Fibroblast of lung (primary cell): ENCODE data around the gene CBY3. TPM values are rescaled to one million over a fixed set of nuclear protein-coding genes. Genes with fewer than 3 reads are reported as not detected.
"Not testable (repeated sequence)": the region's sequence is repeated elsewhere in the genome, so short reads cannot be mapped to it uniquely, and the experiment has no call there.

Experiments
- DNase-seq, 2 donors: peaks; one replicate each; pipeline versions ENCODE4 v3.0.0 to v3.0.0-alpha.2; 2010; ENCODE audit warnings: low read depth in 2 of 2
- H2AFZ ChIP-seq: 2 replicates; pipeline ENCODE4 v1.5.1; 2012; ENCODE audit warnings: low read length, control low read depth, inconsistent platforms
- H3K27ac ChIP-seq: 2 replicates; pipeline ENCODE4 v1.5.1; 2011; ENCODE audit warnings: low read length, control low read depth; ENCODE audit not compliant: insufficient read depth
- H3K27me3 ChIP-seq: 2 replicates; pipeline ENCODE4 v1.5.1; 2011; ENCODE audit warnings: mild to moderate bottlenecking, low read length; ENCODE audit not compliant: control insufficient read depth, insufficient read depth
- H3K36me3 ChIP-seq: 2 replicates; pipeline ENCODE4 v1.5.1; 2011; ENCODE audit warnings: low read length; ENCODE audit not compliant: control insufficient read depth, insufficient read depth
- H3K4me1 ChIP-seq: 2 replicates; pipeline ENCODE4 v1.5.1; 2011; ENCODE audit warnings: low read length; ENCODE audit not compliant: control insufficient read depth, insufficient read depth; ENCODE audit errors: extremely low read depth
- H3K4me2 ChIP-seq: 2 replicates; pipeline ENCODE4 v1.5.1; 2011; ENCODE audit warnings: low read length, control low read depth; ENCODE audit not compliant: insufficient read depth; ENCODE audit errors: extremely low read depth
- H3K4me3 ChIP-seq, 4 experiments: fragments of 200-600 bp in 1 of 4; sonication (generic) in 1 of 4; replicated peaks in 1 of 4; 2 replicates each; pipeline ENCODE4 v1.5.1; 2011 to 2016; ENCODE audit warnings: low read length in 4 of 4, low read depth in 3 of 4, mild to moderate bottlenecking in 3 of 4, control low read depth in 2 of 4, inconsistent platforms in 1 of 4, mixed read lengths in 1 of 4; ENCODE audit not compliant: insufficient read depth in 1 of 4; ENCODE audit errors: control extremely low read depth in 1 of 4
- H3K79me2 ChIP-seq: 2 replicates; pipeline ENCODE4 v1.5.1; 2012; ENCODE audit warnings: mild to moderate bottlenecking, low read length, inconsistent platforms; ENCODE audit not compliant: control insufficient read depth, insufficient read depth
- H3K9ac ChIP-seq: 2 replicates; pipeline ENCODE4 v1.5.1; 2011; ENCODE audit warnings: mild to moderate bottlenecking, low read length, control low read depth; ENCODE audit not compliant: insufficient read depth
- H3K9me3 ChIP-seq: 2 replicates; pipeline ENCODE4 v1.5.1; 2012; ENCODE audit warnings: low read depth, low read length; ENCODE audit not compliant: control insufficient read depth, insufficient read depth
- H4K20me1 ChIP-seq: 2 replicates; pipeline ENCODE4 v1.5.1; 2011; ENCODE audit warnings: low read length; ENCODE audit not compliant: control insufficient read depth, insufficient read depth; ENCODE audit errors: extremely low read depth
- EZH2 ChIP-seq: IDR thresholded peaks from 2 replicates; pipeline ENCODE4 v1.5.1; 2012; ENCODE audit warnings: low read length, control low read depth, mild to moderate bottlenecking; ENCODE audit errors: missing control alignments
- polyA plus RNA-seq, 2 donors: library from polyadenylated mRNA; depleted of rRNA in 1 of 2; stranded (reverse) in 1 of 2; unstranded in 1 of 2; fragments of >200 nt; gene quantifications; 2 replicates each; pipeline ENCODE4 v1.2.1, GENCODE V29; 2011 to 2012; ENCODE audit warnings: missing spikeins in 1 of 2
- total RNA-seq: library from RNA; depleted of rRNA; stranded (reverse); fragments of >200 nt; gene quantifications from 2 replicates; pipeline ENCODE4 v1.2.1, GENCODE V29; 2014
- TF ChIP-seq, protein P1 (sequence below), 2 donors: IDR thresholded peaks in 1 of 2; conservative IDR thresholded peaks in 1 of 2; 1 replicate in 1 of 2; 2 replicates in 1 of 2; pipeline ENCODE4 v1.5.1; 2011 to 2012; ENCODE audit warnings: low read length in 2 of 2, control low read depth in 1 of 2, inconsistent platforms in 1 of 2, low read depth in 1 of 2, mild to moderate bottlenecking in 1 of 2

Gene CBY3
- total and polyA plus RNA-seq, 2 donors (not counting 1 experiment from before 2014, with no cell fraction given), result not detected

GRCh38 chr5:179668391-179668790 is 12.4 kb downstream of the CBY3 start:
- no peak overlapping the region for H3K4me3 ChIP-seq
- no peaks in the 10 kb centered on the region for H4K20me1 ChIP-seq
- DNase-seq, result peak; percentile 15 to 52
- H3K4me1 ChIP-seq, result no peaks in the 10 kb centered on the region
- no peak overlapping the region for H3K27ac ChIP-seq
- no peak overlapping the region for H3K4me2 ChIP-seq
- H2AFZ ChIP-seq, result no peak overlapping the region
- no peaks in the 10 kb centered on the region for H3K79me2 ChIP-seq
- H3K9me3 ChIP-seq, result no peaks in the 10 kb centered on the region
- no peaks in the 10 kb centered on the region for H3K27me3 ChIP-seq
- TF ChIP-seq, protein P1, sequence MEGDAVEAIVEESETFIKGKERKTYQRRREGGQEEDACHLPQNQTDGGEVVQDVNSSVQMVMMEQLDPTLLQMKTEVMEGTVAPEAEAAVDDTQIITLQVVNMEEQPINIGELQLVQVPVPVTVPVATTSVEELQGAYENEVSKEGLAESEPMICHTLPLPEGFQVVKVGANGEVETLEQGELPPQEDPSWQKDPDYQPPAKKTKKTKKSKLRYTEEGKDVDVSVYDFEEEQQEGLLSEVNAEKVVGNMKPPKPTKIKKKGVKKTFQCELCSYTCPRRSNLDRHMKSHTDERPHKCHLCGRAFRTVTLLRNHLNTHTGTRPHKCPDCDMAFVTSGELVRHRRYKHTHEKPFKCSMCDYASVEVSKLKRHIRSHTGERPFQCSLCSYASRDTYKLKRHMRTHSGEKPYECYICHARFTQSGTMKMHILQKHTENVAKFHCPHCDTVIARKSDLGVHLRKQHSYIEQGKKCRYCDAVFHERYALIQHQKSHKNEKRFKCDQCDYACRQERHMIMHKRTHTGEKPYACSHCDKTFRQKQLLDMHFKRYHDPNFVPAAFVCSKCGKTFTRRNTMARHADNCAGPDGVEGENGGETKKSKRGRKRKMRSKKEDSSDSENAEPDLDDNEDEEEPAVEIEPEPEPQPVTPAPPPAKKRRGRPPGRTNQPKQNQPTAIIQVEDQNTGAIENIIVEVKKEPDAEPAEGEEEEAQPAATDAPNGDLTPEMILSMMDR (conservative IDR thresholded peaks at IDR 0.05 in 1 of 2, IDR thresholded peaks at IDR 0.05 in 1 of 2; ENCODE audit: low read depth in 1 of 2, low read length in 2 of 2), result peak; percentile 81 to 86
- TF ChIP-seq EZH2, result no peak
- H3K36me3 ChIP-seq, result no peaks in the 10 kb centered on the region
- no peak overlapping the region for H3K9ac ChIP-seq

DNA sequence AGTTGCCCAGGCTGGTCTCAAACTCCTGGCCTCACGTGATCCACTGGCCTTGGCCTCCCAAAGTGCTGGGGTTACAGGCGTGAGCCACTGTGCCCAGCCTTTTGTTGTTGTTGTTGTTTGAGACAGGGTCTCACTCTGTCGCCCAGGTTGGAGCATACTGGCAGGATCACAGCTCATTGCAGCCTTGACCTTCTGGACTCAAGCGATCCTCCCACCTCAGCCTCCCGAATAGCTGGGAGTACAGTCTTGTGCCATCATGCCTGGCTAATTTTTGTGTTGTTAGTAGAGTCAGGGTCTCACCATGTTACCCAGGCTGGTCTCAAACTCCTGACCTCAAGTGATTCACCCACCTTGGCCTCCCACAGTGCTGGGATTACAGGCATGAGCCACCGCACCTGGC is 19.2 kb downstream of the CBY3 start:
- H3K27me3 ChIP-seq, H3K4me2 ChIP-seq, H3K9ac ChIP-seq, H3K4me3 ChIP-seq, H2AFZ ChIP-seq, H3K79me2 ChIP-seq, H3K4me1 ChIP-seq, H4K20me1 ChIP-seq, H3K36me3 ChIP-seq, H3K9me3 ChIP-seq, DNase-seq, H3K27ac ChIP-seq: not testable (repeated sequence)

DNA sequence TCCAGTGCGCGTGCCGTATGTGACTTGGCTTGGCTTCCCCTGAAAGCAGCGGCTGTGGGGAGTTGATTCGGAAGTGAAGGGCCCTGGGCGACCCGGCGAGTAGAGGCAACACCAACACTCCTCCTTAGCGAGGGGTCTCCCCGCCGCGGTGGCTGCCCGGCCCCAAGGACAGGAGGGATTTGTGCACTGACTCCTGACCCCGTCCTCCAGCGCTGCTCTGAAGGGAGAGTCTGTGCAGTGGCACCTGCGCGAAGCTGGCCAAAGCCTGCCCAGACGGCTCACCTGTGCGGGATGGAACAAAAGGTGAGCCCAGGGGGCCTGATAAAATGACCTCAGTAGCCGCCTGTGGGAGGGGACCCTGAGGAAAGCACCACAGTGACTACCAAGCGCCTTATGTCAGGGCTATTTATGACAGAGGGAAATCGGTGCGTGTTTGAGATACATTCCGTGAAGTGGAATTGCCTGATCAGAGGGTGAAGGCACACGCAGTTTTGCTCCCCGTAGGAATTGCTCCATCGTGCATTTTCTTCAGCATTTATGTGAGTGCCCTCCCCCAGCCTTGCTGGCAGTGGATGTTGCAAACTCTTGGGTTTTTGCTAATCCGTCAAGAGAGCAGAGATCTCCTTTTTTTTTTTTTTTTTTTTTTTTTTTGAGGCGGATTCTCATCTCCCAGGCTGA is 22.5 kb downstream of the CBY3 start:
- peak overlapping the region; percentile 74 for H3K4me2 ChIP-seq
- H3K4me1 ChIP-seq, H3K27ac ChIP-seq, H3K79me2 ChIP-seq, H4K20me1 ChIP-seq, H3K36me3 ChIP-seq, H3K9me3 ChIP-seq, H3K27me3 ChIP-seq: not testable (repeated sequence)
- peak overlapping the region; percentile 51 for H2AFZ ChIP-seq
- DNase-seq, result peak; percentile 28 to 33
- peak overlapping the region; percentile 21 for H3K9ac ChIP-seq
- peak overlapping the region; percentile 27 to 83 (median 66) for H3K4me3 ChIP-seq

- H3K27me3 ChIP-seq, H3K9ac ChIP-seq, H3K36me3 ChIP-seq, H2AFZ ChIP-seq, H3K4me3 ChIP-seq, H3K27ac ChIP-seq, DNase-seq, H3K4me1 ChIP-seq, H3K4me2 ChIP-seq, H4K20me1 ChIP-seq, H3K79me2 ChIP-seq, H3K9me3 ChIP-seq: not testable (repeated sequence)
These were observed 23.3 kb downstream of the CBY3 start for GRCh38 chr5:179657302-179658178.

- H2AFZ ChIP-seq, H3K36me3 ChIP-seq, H4K20me1 ChIP-seq, H3K4me3 ChIP-seq, H3K9ac ChIP-seq, DNase-seq, H3K4me2 ChIP-seq, H3K27ac ChIP-seq, H3K27me3 ChIP-seq, H3K4me1 ChIP-seq, H3K9me3 ChIP-seq, H3K79me2 ChIP-seq: not testable (repeated sequence)
These were observed 27.7 kb downstream of the CBY3 start for GRCh38 chr5:179653135-179653534.

DNA sequence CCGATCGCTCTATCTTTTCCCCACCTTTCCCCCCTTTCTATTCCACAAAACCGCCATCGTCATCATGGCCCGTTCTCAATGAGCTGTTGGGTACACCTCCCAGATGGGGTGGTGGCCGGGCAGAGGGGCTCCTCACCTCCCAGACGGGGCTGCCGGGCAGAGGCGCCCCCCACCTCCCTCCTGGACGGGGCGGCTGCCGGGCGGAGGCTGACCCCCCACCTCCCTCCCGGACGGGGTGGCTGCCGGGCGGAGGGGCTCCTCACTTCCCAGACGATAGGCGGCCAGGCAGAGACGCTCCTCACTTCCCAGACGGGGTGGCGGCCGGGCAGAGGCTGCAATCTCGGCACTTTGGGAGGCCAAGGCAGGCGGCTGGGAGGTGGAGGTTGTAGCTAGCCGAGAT is 30.6 kb downstream of the CBY3 start:
- not testable (repeated sequence) for H3K4me1 ChIP-seq, H3K27ac ChIP-seq, H3K36me3 ChIP-seq, H3K4me3 ChIP-seq, H3K9me3 ChIP-seq, DNase-seq, H3K27me3 ChIP-seq, H2AFZ ChIP-seq, H3K4me2 ChIP-seq, H3K9ac ChIP-seq, H4K20me1 ChIP-seq, H3K79me2 ChIP-seq
